Spleen (tissue), 7 donors: ENCODE measurements around the gene MAMDC2.

Experiments
- CTCF ChIP-seq, 11 experiments: fragments of 200-600 bp in 7 of 11; fragments of 450-650 bp in 4 of 11; sonication (generic) in 4 of 11; IDR thresholded peaks in 8 of 11; conservative IDR thresholded peaks in 3 of 11; 1 replicate in 7 of 11; 2 replicates in 4 of 11; pipeline versions ENCODE4 v1.4.0 to v1.8.0; 2016 to 2021; ENCODE audit warnings: antibody characterized with exemption in 11 of 11, inconsistent platforms in 4 of 11, mild to moderate bottlenecking in 1 of 11
- POLR2A ChIP-seq, 3 donors: fragments of 450-650 bp; IDR thresholded peaks; one replicate each; pipeline ENCODE4 v1.5.1; 2017; ENCODE audit warnings: antibody characterized with exemption in 3 of 3, mild to moderate bottlenecking in 1 of 3
- POLR2AphosphoS5 ChIP-seq, 3 donors: sonication (generic); formaldehyde crosslinking; IDR thresholded peaks; one replicate each; pipeline ENCODE4 v1.5.1; 2017; ENCODE audit warnings: antibody characterized with exemption in 3 of 3
- donor health status: DM: no; HTN: no; CAD: no; lungs with moderate emphysema.
- donor health status: DM: no; HTN: no; CAD: no.
- donor health status: DM: no; HTN: no; CAD: no.

DNA sequence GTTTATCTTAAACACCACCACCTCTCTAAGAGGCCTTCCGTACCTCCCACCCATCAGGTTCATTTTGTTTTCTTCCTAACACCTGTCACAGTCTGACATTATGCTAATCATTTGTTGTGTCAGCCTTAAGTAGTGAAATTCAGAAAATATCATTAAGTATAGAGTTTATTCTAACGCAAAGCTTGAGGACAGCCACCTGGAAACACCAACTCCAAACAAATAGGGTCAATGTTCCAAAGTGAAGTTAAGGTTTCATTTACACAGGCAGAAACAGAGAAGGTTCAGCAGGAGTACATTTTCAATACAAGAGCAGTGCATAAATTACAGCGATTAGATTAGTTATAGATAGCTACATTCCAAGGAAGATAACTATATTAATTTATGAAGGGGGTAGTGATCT lies 213.9 kb downstream of the MAMDC2 start:
- TF ChIP-seq POLR2A (IDR thresholded peaks at IDR 0.05): no peak
- TF ChIP-seq POLR2AphosphoS5 (IDR thresholded peaks at IDR 0.05): no peak
- no peak for TF ChIP-seq CTCF (IDR thresholded peaks at IDR 0.05 in 8 of 11, conservative IDR thresholded peaks at IDR 0.05 in 3 of 11)
